Spleen (tissue), 7 donors: ENCODE data around the gene TSPAN3.

ENCODE experiments used
- CTCF ChIP-seq, 11 experiments: fragments of 200-600 bp in 7 of 11; fragments of 450-650 bp in 4 of 11; sonication (generic) in 4 of 11; IDR thresholded peaks in 8 of 11; conservative IDR thresholded peaks in 3 of 11; 1 replicate in 7 of 11; 2 replicates in 4 of 11; pipeline versions ENCODE4 v1.4.0 to v1.8.0; 2016 to 2021; ENCODE audit warnings: antibody characterized with exemption in 11 of 11, inconsistent platforms in 4 of 11, mild to moderate bottlenecking in 1 of 11
- POLR2A ChIP-seq, 3 donors: fragments of 450-650 bp; IDR thresholded peaks; one replicate each; pipeline ENCODE4 v1.5.1; 2017; ENCODE audit warnings: antibody characterized with exemption in 3 of 3, mild to moderate bottlenecking in 1 of 3
- POLR2AphosphoS5 ChIP-seq, 3 donors: sonication (generic); formaldehyde crosslinking; IDR thresholded peaks; one replicate each; pipeline ENCODE4 v1.5.1; 2017; ENCODE audit warnings: antibody characterized with exemption in 3 of 3
- donor health status: DM: no; HTN: no; CAD: no; lungs with moderate emphysema.
- donor health status: DM: no; HTN: no; CAD: no.
- donor health status: DM: no; HTN: no; CAD: no.

- TF ChIP-seq CTCF (IDR thresholded peaks at IDR 0.05 in 8 of 11, conservative IDR thresholded peaks at IDR 0.05 in 3 of 11) (no peak), POLR2A (IDR thresholded peaks at IDR 0.05) (no peak), POLR2AphosphoS5 (IDR thresholded peaks at IDR 0.05) (no peak)
Observed at GRCh38 chr15:77017091-77017660, 53.7 kb downstream of the TSPAN3 start.
